Coronary artery (tissue), 2 donors: ENCODE results near the gene TWSG1.
"Not testable (repeated sequence)": the region's sequence is repeated elsewhere in the genome, so short reads cannot be mapped to it uniquely, and the experiment has no call there.

ENCODE experiments used
- DNase-seq: peaks from one replicate; pipeline ENCODE4 v3.0.0-alpha.2; 2017; ENCODE audit warnings: low spot score
- H3K27ac ChIP-seq, 2 donors: fragments of 200-600 bp; sonication (generic); one replicate each; pipeline ENCODE4 v1.5.1; 2016 to 2019
- H3K4me3 ChIP-seq: fragments of 200-600 bp; sonication (generic); 2 replicates; pipeline ENCODE4 v1.5.1; 2016; ENCODE audit warnings: mild to moderate bottlenecking, moderate library complexity
- CTCF ChIP-seq: fragments of 200-600 bp; sonication (generic); IDR thresholded peaks from one replicate; pipeline ENCODE4 v1.5.1; 2019; ENCODE audit warnings: antibody characterized with exemption

Gene TWSG1

DNA sequence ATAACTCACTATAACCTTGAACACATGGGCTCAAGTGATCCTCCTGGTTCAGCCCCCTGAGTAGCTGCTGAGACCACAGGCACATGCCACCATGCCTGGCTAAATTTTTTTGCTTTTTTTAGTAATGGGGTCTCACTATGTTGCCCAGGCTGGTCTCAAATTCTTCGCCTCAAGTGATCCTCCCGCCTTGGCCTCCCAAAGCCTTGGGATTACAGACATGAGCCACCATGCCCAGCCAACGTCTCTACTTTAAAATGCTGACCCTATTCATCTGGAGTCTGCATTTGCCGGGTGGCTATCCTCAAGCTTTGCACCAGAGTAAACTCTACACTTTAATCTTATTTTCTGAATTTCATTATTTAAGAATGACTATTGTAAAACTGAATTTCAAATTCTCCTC is 103.1 kb downstream of the TWSG1 start:
- DNase-seq = no peak
- no peak overlapping the region for H3K27ac ChIP-seq
- no peak for TF ChIP-seq CTCF
- no peak overlapping the region for H3K4me3 ChIP-seq

DNA sequence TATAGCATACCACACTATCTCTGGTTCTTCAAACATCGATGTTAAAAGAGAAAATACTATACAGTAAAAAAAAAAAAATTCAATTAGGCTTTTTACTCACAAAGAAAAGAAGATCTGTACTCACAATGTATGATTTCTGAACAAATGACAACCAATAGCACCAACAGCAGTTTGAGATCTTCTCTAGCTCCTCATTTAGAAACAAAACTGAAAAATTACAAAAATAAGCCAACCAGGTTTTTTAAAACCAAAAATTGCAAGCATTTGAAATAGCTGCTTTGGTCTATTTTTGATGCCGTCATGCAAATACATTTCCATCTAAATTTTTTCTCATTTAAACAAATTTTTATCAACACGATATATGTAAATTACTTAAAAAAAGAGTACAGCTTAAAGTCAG is 106.5 kb downstream of the TWSG1 start:
- no peak for DNase-seq
- no peak for TF ChIP-seq CTCF
- H3K4me3 ChIP-seq = no peak overlapping the region
- no peak overlapping the region for H3K27ac ChIP-seq

GRCh38 chr18:9444549-9444948 is 110.0 kb downstream of the TWSG1 start:
- no peak for DNase-seq
- no peak overlapping the region for H3K27ac ChIP-seq
- no peak overlapping the region for H3K4me3 ChIP-seq
- TF ChIP-seq CTCF = no peak

DNA sequence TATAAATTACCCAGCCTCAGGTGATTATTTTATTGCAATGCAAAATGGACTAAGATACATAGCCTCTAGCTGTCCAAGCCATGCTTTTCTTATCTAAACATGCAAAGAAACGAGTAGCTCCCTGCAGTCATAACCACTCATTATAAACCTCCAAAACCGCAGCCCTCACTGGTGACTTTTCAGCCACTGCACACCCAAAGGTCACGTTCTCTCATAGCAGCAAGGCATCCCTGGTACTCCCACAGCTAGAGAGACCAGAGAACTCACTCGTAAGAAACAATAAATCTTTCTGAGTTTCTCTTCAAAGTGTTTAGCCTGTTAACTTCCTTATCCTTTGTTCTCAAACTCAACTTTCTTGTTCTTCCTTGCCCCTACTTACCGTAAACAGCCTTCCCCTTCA is 112.3 kb downstream of the TWSG1 start:
- H3K4me3 ChIP-seq = no peak overlapping the region
- no peak for DNase-seq
- no peak for TF ChIP-seq CTCF
- no peak overlapping the region for H3K27ac ChIP-seq

- H3K27ac ChIP-seq = no peak overlapping the region
- no peak for TF ChIP-seq CTCF
- DNase-seq = no peak
- no peak overlapping the region for H3K4me3 ChIP-seq
These were observed 112.8 kb downstream of the TWSG1 start for GRCh38 chr18:9447334-9447733.

GRCh38 chr18:9449600-9450414 is 115.2 kb downstream of the TWSG1 start:
- Histone ChIP-seq H3K4me3 (no peak overlapping the region), H3K27ac (no peak overlapping the region)
- no peak for DNase-seq
- no peak for TF ChIP-seq CTCF

- H3K27ac ChIP-seq, H3K4me3 ChIP-seq, DNase-seq: not testable (repeated sequence)
These were observed 116.3 kb downstream of the TWSG1 start for GRCh38 chr18:9450920-9451319.
